Right ventricle myocardium inferior (tissue), 1 donor: ENCODE results near the gene MAN2A2. TPM values are rescaled to one million over a fixed set of nuclear protein-coding genes. Genes with fewer than 3 reads are reported as not detected.
"Not testable (repeated sequence)": the region's sequence is repeated elsewhere in the genome, so short reads cannot be mapped to it uniquely, and the experiment has no call there.

Experiments
- ATAC-seq: fragments of 200-7000 bp; cut with Tn5 transposase; one replicate; pipeline ENCODE4 v1.9.1; 2020; ENCODE audit warnings: mild to moderate bottlenecking, moderate library complexity
- DNase-seq: peaks from one replicate; pipeline ENCODE4 v3.0.0; 2021; ENCODE audit errors: missing footprints
- intact Hi-C: fragments of 100-400 bp; cut with DNase I; formaldehyde crosslinking; loops from one replicate; pipeline ENCODE4 v1.11.0; 2022
- total RNA-seq: library from RNA; stranded (reverse); fragmentation: NEBNext Ultra II Directional; extraction: Animal tissue kit (Norgen Biotek cat#: 25700); gene quantifications from one replicate; pipeline ENCODE4 v1.2.1, GENCODE V29; 2021
- donor health status: DM: no; HTN: yes; CAD: no; lungs with severe emphysema.

The MAN2A2 gene
- total RNA-seq, 1 donor from 2014 or later = 133 TPM

- DNase-seq (peak; percentile 87), ATAC-seq (peak; percentile 84)
- intact Hi-C loops = loop anchor here (2.0 kb wide), 1 partner anchor 15 kb away; the partner anchor contains the start of gene FES
Measured at GRCh38 chr15:90869601-90870353, 33.3 kb upstream of the MAN2A2 start.

- intact Hi-C loops = loop anchor here (2.0 kb wide), 1 partner anchor 14 kb away; the partner anchor contains the start of gene FES
- ATAC-seq (peak; percentile 9), DNase-seq (peak; percentile 31)
Measured at GRCh38 chr15:90870354-90871138, 32.6 kb upstream of the MAN2A2 start.

- ATAC-seq = peak; percentile 20
- intact Hi-C loops = loop anchor here (2.0 kb wide), 1 partner anchor 14 kb away; the partner anchor contains the start of gene FES
- peak; percentile 73 for DNase-seq
Measured at GRCh38 chr15:90871139-90871715, 31.9 kb upstream of the MAN2A2 start.

- ATAC-seq (no peak), DNase-seq (peak; percentile 74)
- intact Hi-C loops = loop anchor here (2.0 kb wide), 1 partner anchor 13 kb away; the partner anchor contains the start of gene FES
Measured at GRCh38 chr15:90871716-90872485, 31.2 kb upstream of the MAN2A2 start.

GRCh38 chr15:90872486-90873184 is 30.5 kb upstream of the MAN2A2 start:
- no peak for ATAC-seq
- DNase-seq = peak; percentile 62
- intact Hi-C loops = no loop called here

GRCh38 chr15:90873488-90873997 is 29.6 kb upstream of the MAN2A2 start:
- ATAC-seq (no peak), DNase-seq (peak; percentile 16)
- intact Hi-C loops = no loop called here

- intact Hi-C loops = no loop called here
- DNase-seq (no peak), ATAC-seq (no peak)
Measured at GRCh38 chr15:90873998-90874605, 29.0 kb upstream of the MAN2A2 start.

- ATAC-seq, intact Hi-C loops: not testable (repeated sequence)
- DNase-seq = peak; percentile 20
Measured at GRCh38 chr15:90874986-90875385, 28.1 kb upstream of the MAN2A2 start.

- intact Hi-C loops = no loop called here
- DNase-seq (peak; percentile 23), ATAC-seq (no peak)
Measured at GRCh38 chr15:90875549-90875981, 27.5 kb upstream of the MAN2A2 start.

GRCh38 chr15:90876046-90876445 is 27.1 kb upstream of the MAN2A2 start:
- ATAC-seq (no peak), DNase-seq (peak; percentile 34)
- intact Hi-C loops = no loop called here

- intact Hi-C loops = no loop called here
- ATAC-seq (no peak), DNase-seq (peak; percentile 7)
Measured at GRCh38 chr15:90876512-90877170, 26.5 kb upstream of the MAN2A2 start.

GRCh38 chr15:90877315-90877714 is 25.8 kb upstream of the MAN2A2 start:
- intact Hi-C loops = no loop called here
- ATAC-seq (no peak), DNase-seq (peak; percentile 51)

- ATAC-seq = no peak
- intact Hi-C loops = no loop called here
- peak; percentile 48 for DNase-seq
Measured at GRCh38 chr15:90877996-90878395, 25.1 kb upstream of the MAN2A2 start.

GRCh38 chr15:90878660-90879059 is 24.4 kb upstream of the MAN2A2 start:
- DNase-seq (peak; percentile 53), ATAC-seq (no peak)
- intact Hi-C loops = no loop called here

- ATAC-seq (no peak), DNase-seq (peak; percentile 69)
- intact Hi-C loops = no loop called here
Measured at GRCh38 chr15:90879730-90880366, 23.3 kb upstream of the MAN2A2 start.

GRCh38 chr15:90880381-90881145 is 22.5 kb upstream of the MAN2A2 start:
- no peak for ATAC-seq
- peak; percentile 35 for DNase-seq
- intact Hi-C loops = no loop called here
